ENCODE measurements around the gene HEXD.

Gene HEXD

DNA sequence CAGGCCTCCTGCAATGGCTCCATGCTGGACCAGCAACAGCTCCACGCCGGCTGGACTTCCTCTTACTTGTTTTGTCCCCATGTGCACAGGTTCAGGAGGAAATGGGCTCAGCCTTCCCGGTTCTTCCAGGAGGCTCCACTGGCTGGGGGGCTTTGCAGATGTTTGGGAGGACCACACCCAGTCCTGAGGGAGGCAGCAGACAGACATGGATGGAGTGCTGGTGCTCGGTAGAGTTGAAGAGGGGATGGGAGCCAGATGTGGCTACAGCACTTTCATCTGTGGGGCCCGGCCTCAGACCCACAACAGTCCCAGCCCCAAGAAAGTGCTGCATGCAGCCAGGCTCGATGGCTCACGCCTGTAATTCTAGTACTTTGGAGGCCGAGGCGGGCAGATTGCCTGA lies 62.2 kb downstream of the HEXD start:
- TF ChIP-seq, protein P1, sequence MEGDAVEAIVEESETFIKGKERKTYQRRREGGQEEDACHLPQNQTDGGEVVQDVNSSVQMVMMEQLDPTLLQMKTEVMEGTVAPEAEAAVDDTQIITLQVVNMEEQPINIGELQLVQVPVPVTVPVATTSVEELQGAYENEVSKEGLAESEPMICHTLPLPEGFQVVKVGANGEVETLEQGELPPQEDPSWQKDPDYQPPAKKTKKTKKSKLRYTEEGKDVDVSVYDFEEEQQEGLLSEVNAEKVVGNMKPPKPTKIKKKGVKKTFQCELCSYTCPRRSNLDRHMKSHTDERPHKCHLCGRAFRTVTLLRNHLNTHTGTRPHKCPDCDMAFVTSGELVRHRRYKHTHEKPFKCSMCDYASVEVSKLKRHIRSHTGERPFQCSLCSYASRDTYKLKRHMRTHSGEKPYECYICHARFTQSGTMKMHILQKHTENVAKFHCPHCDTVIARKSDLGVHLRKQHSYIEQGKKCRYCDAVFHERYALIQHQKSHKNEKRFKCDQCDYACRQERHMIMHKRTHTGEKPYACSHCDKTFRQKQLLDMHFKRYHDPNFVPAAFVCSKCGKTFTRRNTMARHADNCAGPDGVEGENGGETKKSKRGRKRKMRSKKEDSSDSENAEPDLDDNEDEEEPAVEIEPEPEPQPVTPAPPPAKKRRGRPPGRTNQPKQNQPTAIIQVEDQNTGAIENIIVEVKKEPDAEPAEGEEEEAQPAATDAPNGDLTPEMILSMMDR (conservative IDR thresholded peaks at IDR 0.05; ENCODE audit: low read length), result no peak
- no peak overlapping the region for H3K4me3 ChIP-seq (ENCODE audit: low read length)
- DNase-seq (ENCODE audit: low read depth), result no peak

DNA sequence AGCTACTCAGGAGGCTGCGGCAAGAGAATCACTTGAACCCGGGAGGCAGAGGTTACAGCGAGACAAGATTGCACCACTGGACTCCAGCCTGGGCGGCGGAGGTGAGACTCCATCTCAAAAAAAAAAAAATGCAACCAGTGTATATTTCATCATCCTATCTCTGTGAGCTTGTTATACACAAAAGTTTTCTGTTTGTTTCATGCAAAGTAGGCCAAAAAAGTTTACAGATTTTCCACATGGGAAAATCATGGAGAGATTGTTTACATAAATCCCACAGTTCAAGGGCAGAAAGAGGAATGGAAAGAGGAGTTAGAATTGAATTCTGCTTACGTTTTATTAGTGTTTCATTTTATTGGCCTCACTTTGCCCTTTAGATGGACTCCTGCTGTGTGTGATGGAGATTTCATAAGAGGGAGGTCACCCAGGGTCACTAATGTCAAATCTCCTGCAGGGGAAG lies 65.1 kb downstream of the HEXD start:
- DNase-seq (ENCODE audit: low read depth), result no peak

DNA sequence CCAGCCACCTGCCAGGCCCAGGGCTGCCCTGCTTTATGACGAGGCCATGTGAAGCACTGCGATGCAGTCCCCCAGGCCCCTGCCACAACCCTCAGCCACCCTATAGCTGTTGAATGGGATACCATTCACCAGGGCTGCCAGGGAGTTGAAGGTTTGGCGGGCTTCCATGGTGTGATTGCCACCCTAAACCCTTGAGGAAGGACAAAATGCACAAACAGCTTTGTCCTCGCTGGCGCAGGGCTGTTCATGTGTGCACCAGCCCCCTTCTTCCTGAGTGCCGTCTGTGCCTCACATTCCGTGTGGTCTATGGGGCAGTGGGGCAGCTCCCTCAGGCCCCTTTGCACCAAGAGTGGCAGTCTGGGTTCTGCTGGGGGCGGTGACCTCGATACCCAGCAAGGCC lies 65.7 kb downstream of the HEXD start:
- DNase-seq (ENCODE audit: low read depth), result no peak
- no peak overlapping the region for H3K4me3 ChIP-seq (ENCODE audit: low read length)
- TF ChIP-seq, protein P1 (conservative IDR thresholded peaks at IDR 0.05; ENCODE audit: low read length), result no peak

More for the DNA sequence above, 65.1 kb downstream of the HEXD start:
- no peak overlapping the region for H3K4me3 ChIP-seq (ENCODE audit: low read length)
- TF ChIP-seq, protein P1 (conservative IDR thresholded peaks at IDR 0.05; ENCODE audit: low read length), result no peak

DNA sequence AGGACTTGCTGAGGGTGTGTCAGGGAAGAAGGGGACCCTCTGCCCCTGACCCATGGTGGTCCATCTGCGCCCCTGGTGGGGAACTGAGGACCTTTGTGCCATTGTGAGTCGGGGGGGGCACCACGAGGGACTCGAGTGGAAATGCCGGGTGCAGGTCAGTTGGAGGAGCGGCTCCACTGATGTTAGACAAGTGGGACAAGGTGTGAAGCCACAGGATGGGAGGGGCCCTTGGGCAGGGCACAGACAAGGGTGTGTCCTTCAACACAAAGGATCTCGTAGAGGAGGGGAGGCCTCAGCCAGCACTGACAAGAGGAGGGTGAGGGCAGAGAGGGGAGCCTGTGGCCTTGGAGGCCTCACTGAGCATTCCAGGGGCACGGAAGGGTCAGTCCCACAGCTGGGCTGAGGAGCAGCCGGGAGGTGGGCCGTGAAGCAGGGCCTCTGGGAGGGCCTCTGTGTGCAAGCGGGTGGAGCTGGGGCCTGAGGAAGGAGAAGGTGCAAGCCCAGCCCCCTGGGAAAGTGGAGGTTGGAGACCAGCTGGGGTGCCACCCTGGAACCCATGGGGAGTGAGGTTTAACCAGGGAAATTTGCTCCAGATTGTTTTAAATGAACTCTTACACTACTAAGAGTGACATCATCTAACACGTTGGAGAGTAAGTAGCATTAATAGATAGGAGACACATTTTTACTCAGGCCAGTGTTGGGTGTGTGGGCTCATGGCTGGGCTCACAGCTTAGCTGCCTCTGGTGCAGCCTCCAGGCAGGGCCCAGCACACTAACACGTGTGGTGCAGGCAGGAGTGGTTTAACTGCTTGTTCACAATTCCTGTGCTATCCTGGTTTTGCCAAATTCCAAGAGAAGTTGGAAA lies 68.3 kb downstream of the HEXD start:
- no peak overlapping the region for H3K4me3 ChIP-seq (ENCODE audit: low read length)
- DNase-seq (ENCODE audit: low read depth), result no peak
- TF ChIP-seq, protein P1 (conservative IDR thresholded peaks at IDR 0.05; ENCODE audit: low read length), result no peak

DNA sequence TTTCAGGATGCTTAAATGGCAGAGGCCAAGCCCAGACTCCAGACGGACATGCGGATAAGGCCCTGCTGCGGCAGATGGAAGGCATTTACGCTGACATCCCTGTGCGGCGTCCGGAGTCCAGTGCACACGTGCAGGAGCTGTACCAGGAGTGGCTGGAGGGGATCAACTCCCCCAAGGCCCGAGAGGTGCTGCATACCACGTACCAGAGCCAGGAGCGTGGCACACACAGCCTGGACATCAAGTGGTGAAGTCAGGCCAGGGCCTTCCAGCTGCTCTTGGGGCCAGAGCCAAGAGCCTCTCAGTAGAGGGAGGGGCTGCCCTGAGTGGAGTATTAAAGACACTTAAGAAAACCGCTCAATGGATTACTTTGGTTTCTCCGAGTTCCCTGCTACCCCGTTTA lies 69.8 kb downstream of the HEXD start:
- TF ChIP-seq, protein P1 (conservative IDR thresholded peaks at IDR 0.05; ENCODE audit: low read length), result no peak
- no peak overlapping the region for H3K4me3 ChIP-seq (ENCODE audit: low read length)
- DNase-seq (ENCODE audit: low read depth), result no peak

DNA sequence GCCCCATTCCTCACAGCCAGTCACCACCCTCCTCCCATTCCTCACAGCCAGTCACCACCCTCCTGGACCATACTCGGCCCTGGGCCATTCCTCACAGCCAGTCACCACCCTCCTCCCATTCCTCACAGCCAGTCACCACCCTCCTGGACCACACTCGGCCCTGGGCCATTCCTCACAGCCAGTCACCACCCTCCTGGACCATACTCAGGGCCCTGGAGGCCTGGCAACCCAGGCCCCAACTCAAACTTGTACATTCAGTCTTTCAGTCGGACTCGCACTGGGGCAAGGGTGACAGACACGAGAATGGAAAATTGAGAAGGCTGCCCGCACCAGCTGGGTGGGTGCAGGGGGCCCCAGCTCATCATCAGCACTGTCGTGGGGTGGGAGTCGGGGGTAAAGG lies 71.0 kb downstream of the HEXD start:
- no peak overlapping the region for H3K4me3 ChIP-seq (ENCODE audit: low read length)
- TF ChIP-seq, protein P1 (conservative IDR thresholded peaks at IDR 0.05; ENCODE audit: low read length), result no peak
- peak; percentile 84 for DNase-seq (ENCODE audit: low read depth)

Data from AG10803 (cell line).